Left ventricle myocardium superior (tissue), 1 donor: ENCODE measurements around the gene YOD1. TPM values are rescaled to one million over a fixed set of nuclear protein-coding genes. Genes with fewer than 3 reads are reported as not detected.

ENCODE experiments used
- ATAC-seq: fragments of 200-7000 bp; cut with Tn5 transposase; one replicate; pipeline ENCODE4 v1.9.1; 2020; ENCODE audit warnings: mild to moderate bottlenecking, moderate library complexity
- DNase-seq: peaks from one replicate; pipeline ENCODE4 v3.0.0-alpha.2; 2020
- intact Hi-C: fragments of 100-400 bp; cut with micrococcal nuclease; formaldehyde crosslinking; loops from one replicate; pipeline ENCODE4 v1.11.0; 2022
- long read RNA-seq: library from polyadenylated mRNA; unstranded; transcript quantifications from one replicate; pipeline ENCODE4 v2.0.0, GENCODE V29; 2021
- total RNA-seq: library from RNA; stranded (reverse); fragmentation: NEBNext Ultra II Directional; extraction: Animal tissue kit (Norgen Biotek cat#: 25700); gene quantifications from one replicate; pipeline ENCODE4 v1.2.1, GENCODE V29; 2021
- donor health status: DM: no; HTN: yes; CAD: no; lungs with severe emphysema.

Gene YOD1
- 4.9 TPM for total RNA-seq
- long read RNA-seq, full-length matches to known transcripts = 7 of 7 reads
- long read RNA-seq, partial matches to known transcripts = 0 of 7 reads
- long read RNA-seq, other reads (novel, unspliced or antisense) = 0 of 7 reads

GRCh38 chr1:207051191-207051943, at the start of gene YOD1:
Gene YOD1, minus strand, starts transcription at chr1:207051208. Its CDS starts 178 bp downstream, at chr1:207051030.
- ATAC-seq = no peak
- intact Hi-C loops = no loop called here
- no peak for DNase-seq

GRCh38 chr1:207097871-207098324, 46.9 kb upstream of the YOD1 start:
- DNase-seq = no peak
- ATAC-seq = no peak
- intact Hi-C loops = no loop called here

- intact Hi-C loops = no loop called here
- DNase-seq (no peak), ATAC-seq (no peak)
These were observed 42.9 kb upstream of the YOD1 start for GRCh38 chr1:207093944-207094343.

GRCh38 chr1:207091200-207091908, 40.3 kb upstream of the YOD1 start:
- intact Hi-C loops = no loop called here
- ATAC-seq (no peak), DNase-seq (no peak)

- no peak for ATAC-seq
- intact Hi-C loops = loop anchor here (5.0 kb wide), 1 partner anchor 318 kb away; no protein-coding TSS in a partner anchor
- no peak for DNase-seq
These were observed 38.8 kb upstream of the YOD1 start for GRCh38 chr1:207089627-207090355.

GRCh38 chr1:207088701-207089626, 38.0 kb upstream of the YOD1 start, which contains the start of gene C4BPB:
Gene C4BPB, plus strand, starts transcription at chr1:207088860. Its CDS starts 672 bp downstream, at chr1:207089532.
- DNase-seq = no peak
- ATAC-seq = peak; percentile 52
- intact Hi-C loops = loop anchor here (5.0 kb wide), 1 partner anchor 318 kb away; no protein-coding TSS in a partner anchor

GRCh38 chr1:207088161-207088560, 37.2 kb upstream of the YOD1 start:
- DNase-seq (no peak), ATAC-seq (no peak)
- intact Hi-C loops = loop anchor here (5.0 kb wide), 1 partner anchor 319 kb away; no protein-coding TSS in a partner anchor

- ATAC-seq (no peak), DNase-seq (no peak)
- intact Hi-C loops = loop anchor here (5.0 kb wide), 1 partner anchor 321 kb away; no protein-coding TSS in a partner anchor
These were observed 34.9 kb upstream of the YOD1 start for GRCh38 chr1:207085887-207086286.

GRCh38 chr1:207084701-207085180, 33.7 kb upstream of the YOD1 start:
- no peak for DNase-seq
- ATAC-seq = peak; percentile 63
- intact Hi-C loops = loop anchor here (5.0 kb wide), 1 partner anchor 323 kb away; no protein-coding TSS in a partner anchor

GRCh38 chr1:207084232-207084631, 33.2 kb upstream of the YOD1 start:
- intact Hi-C loops = no loop called here
- ATAC-seq = no peak
- DNase-seq = no peak

- ATAC-seq (no peak), DNase-seq (no peak)
- intact Hi-C loops = no loop called here
These were observed 30.8 kb upstream of the YOD1 start for GRCh38 chr1:207081806-207082205.

- ATAC-seq (no peak), DNase-seq (no peak)
- intact Hi-C loops = no loop called here
These were observed 30.1 kb upstream of the YOD1 start for GRCh38 chr1:207081088-207081487.

GRCh38 chr1:207079706-207080241, 28.8 kb upstream of the YOD1 start:
- DNase-seq (no peak), ATAC-seq (no peak)
- intact Hi-C loops = no loop called here

- intact Hi-C loops = no loop called here
- no peak for ATAC-seq
- DNase-seq = no peak
These were observed 27.6 kb upstream of the YOD1 start for GRCh38 chr1:207078578-207079132.

GRCh38 chr1:207077470-207078377, 26.7 kb upstream of the YOD1 start:
- intact Hi-C loops = no loop called here
- ATAC-seq (peak; percentile 74), DNase-seq (no peak)

- peak; percentile 48 for ATAC-seq
- intact Hi-C loops = no loop called here
These were observed 26.0 kb upstream of the YOD1 start for GRCh38 chr1:207077012-207077411.

More at GRCh38 chr1:207077012-207077411, 26.0 kb upstream of the YOD1 start:
- DNase-seq = no peak
